Activated B cell treated with CpG ODN at 0.5 μM for 24 hours (primary cell): ENCODE results near the gene RASGRF2. TPM values are rescaled to one million over a fixed set of nuclear protein-coding genes. Genes with fewer than 3 reads are reported as not detected.

Experiments used
- ATAC-seq: fragments of 200-7000 bp; cut with Tn5 transposase; one replicate; pipeline ENCODE4 v1.10.0; 2021; ENCODE audit warnings: low read depth, mild to moderate bottlenecking, moderate library complexity
- CTCF ChIA-PET: fragments of 350-600 bp; sonication (Branson Sonifier 250); formaldehyde crosslinking; loops from one replicate; lab custom pipeline; 2021; ENCODE audit warnings: antibody characterized with exemption; lab: Charles Lee
- POLR2A ChIA-PET: fragments of 350-600 bp; sonication (Branson Sonifier 250); formaldehyde crosslinking; loops from one replicate; lab custom pipeline; 2021; ENCODE audit warnings: antibody characterized with exemption; lab: Charles Lee
- DNase-seq: peaks from one replicate; pipeline ENCODE4 v3.0.0; 2022
- H3K27ac Mint-ChIP-seq: one replicate; pipeline ENCODE4 v1.8.0; 2020; ENCODE audit warnings: mixed read lengths
- H3K27me3 Mint-ChIP-seq: one replicate; pipeline ENCODE4 v1.8.0; 2021; ENCODE audit warnings: mixed read lengths
- H3K36me3 Mint-ChIP-seq: one replicate; pipeline ENCODE4 v1.8.0; 2021; ENCODE audit warnings: low read depth, mixed read lengths
- H3K4me1 Mint-ChIP-seq: one replicate; pipeline ENCODE4 v1.8.0; 2021; ENCODE audit warnings: mixed read lengths
- H3K4me3 Mint-ChIP-seq: one replicate; pipeline ENCODE4 v1.8.0; 2020; ENCODE audit warnings: mild to moderate bottlenecking, mixed read lengths
- H3K9me3 Mint-ChIP-seq: one replicate; pipeline ENCODE4 v1.8.0; 2020; ENCODE audit warnings: mixed read lengths
- intact Hi-C: fragments of 100-400 bp; cut with micrococcal nuclease; formaldehyde crosslinking; loops from one replicate; pipeline ENCODE4 v1.15.1; 2024
- total RNA-seq: library from RNA; stranded (reverse); gene quantifications from 2 replicates; pipeline ENCODE4 v1.2.3, GENCODE V29; 2022
- TF ChIP-seq, protein P1 (sequence below): fragments of 200-600 bp; IDR thresholded peaks from one replicate; pipeline ENCODE4 v1.8.0; 2022; ENCODE audit warnings: antibody characterized with exemption, mild to moderate bottlenecking

The RASGRF2 gene
- total RNA-seq, 1 donor from 2014 or later = 0.64 TPM

DNA sequence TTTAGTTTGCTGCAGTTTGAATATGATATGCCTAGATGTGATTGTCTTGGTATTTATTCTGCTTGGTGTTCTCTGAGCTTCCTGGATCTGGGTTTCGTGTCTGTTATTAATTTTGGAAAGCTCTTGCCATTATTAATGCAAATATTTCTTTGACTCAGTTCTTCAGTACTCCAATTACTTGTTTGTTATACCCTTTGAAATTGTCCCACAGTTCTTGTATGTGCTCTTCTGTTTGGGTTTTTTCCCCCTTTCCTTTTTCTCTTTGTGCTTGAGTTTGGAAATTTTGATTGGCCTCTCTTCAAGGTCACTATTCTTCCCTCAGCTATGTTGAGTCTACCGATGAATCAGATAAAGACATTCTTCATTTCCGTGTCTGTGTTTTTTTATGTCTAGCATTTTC, 176.4 kb downstream of the RASGRF2 start:
- Mint-ChIP-seq H3K36me3 (no peaks in the 10 kb centered on the region), H3K4me3 (no peak overlapping the region), H3K4me1 (no peaks in the 10 kb centered on the region), H3K27me3 (no peaks in the 10 kb centered on the region), H3K27ac (no peak overlapping the region), H3K9me3 (peaks cover 6% of the 10 kb centered on the region)
- ChIA-PET POLR2A (no interaction called here), CTCF (no interaction called here)
- no peak for ATAC-seq
- intact Hi-C loops = no loop called here
- TF ChIP-seq, protein P1, sequence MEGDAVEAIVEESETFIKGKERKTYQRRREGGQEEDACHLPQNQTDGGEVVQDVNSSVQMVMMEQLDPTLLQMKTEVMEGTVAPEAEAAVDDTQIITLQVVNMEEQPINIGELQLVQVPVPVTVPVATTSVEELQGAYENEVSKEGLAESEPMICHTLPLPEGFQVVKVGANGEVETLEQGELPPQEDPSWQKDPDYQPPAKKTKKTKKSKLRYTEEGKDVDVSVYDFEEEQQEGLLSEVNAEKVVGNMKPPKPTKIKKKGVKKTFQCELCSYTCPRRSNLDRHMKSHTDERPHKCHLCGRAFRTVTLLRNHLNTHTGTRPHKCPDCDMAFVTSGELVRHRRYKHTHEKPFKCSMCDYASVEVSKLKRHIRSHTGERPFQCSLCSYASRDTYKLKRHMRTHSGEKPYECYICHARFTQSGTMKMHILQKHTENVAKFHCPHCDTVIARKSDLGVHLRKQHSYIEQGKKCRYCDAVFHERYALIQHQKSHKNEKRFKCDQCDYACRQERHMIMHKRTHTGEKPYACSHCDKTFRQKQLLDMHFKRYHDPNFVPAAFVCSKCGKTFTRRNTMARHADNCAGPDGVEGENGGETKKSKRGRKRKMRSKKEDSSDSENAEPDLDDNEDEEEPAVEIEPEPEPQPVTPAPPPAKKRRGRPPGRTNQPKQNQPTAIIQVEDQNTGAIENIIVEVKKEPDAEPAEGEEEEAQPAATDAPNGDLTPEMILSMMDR = no peak
- no peak for DNase-seq

DNA sequence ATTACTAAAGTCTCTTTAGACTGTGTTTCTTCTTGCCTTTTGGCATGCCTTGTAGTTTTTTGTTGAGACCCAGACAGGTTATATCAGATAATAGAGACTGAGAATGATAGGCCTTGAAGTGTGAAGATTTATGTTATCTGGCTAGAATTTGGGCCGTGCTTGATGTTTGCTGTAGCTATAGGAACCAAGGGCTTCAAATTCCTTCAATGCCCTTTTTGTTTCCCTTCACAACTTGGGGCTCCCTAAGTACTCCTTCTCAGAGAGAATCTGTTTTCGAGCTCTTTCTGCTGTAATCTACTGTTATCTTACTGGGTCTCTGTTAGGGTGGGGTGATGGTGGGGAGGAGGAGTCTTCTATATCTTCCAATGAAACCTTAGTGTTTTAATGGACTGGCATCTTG, 177.7 kb downstream of the RASGRF2 start:
- CTCF ChIA-PET = no interaction called here
- intact Hi-C loops = no loop called here

DNA sequence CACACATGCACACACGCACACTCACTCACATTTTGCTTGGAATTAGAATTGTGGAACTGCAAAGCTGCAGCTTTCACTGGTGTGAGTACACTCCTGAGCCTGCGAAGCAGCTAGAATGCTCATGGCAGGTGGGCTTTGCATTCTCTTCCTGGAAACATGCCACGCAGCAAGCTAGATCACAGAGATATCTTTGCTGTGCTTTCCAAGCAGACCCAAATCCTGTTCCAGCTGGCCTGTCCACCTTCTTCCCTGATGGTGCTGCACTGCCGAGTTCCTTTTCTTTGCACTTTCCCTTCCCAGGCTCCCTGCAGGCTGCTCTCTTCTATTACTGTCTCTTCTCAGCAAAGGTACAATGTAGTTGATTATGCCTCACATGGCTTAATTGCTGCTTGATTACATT, 180.3 kb downstream of the RASGRF2 start:
- Mint-ChIP-seq H3K27me3 (peaks cover 2% of the 10 kb centered on the region), H3K36me3 (no peaks in the 10 kb centered on the region), H3K4me3 (no peak overlapping the region), H3K27ac (no peak overlapping the region), H3K4me1 (no peaks in the 10 kb centered on the region), H3K9me3 (peaks cover 6% of the 10 kb centered on the region)
- ChIA-PET CTCF (no interaction called here), POLR2A (no interaction called here)
- TF ChIP-seq, protein P1 = no peak
- ATAC-seq = no peak
- no peak for DNase-seq
- intact Hi-C loops = no loop called here

More for the DNA sequence above, 177.7 kb downstream of the RASGRF2 start:
- Mint-ChIP-seq H3K9me3 (peaks cover 6% of the 10 kb centered on the region), H3K36me3 (no peaks in the 10 kb centered on the region), H3K27me3 (no peaks in the 10 kb centered on the region), H3K4me1 (no peaks in the 10 kb centered on the region), H3K4me3 (no peak overlapping the region), H3K27ac (no peak overlapping the region)
- no peak for ATAC-seq
- DNase-seq = no peak
- TF ChIP-seq, protein P1 = no peak
- POLR2A ChIA-PET = no interaction called here

DNA sequence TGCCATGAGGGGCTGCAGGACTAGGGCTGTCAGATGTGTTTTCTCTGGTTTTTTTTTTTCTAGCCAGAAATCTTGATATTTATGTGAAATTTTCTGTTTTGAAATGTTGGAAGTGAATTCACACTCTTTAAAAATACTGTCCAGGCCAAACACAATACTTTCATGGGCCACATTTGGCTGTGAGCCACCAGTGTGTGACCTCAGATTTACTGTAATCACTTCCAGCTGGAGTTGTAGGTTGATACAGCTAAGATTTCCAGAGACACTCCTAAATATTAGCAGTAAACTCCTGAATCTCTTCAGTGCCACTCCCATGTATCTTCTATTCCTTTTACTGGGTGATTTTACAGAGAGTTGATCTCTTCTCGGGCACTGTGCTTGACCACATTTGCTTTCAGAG, 180.8 kb downstream of the RASGRF2 start:
- no peaks in the 10 kb centered on the region for H3K4me1 Mint-ChIP-seq
- H3K4me3 Mint-ChIP-seq = no peak overlapping the region
- no peaks in the 10 kb centered on the region for H3K36me3 Mint-ChIP-seq
- no peak for ATAC-seq
- POLR2A ChIA-PET = no interaction called here
- DNase-seq = no peak
- peaks cover 3% of the 10 kb centered on the region for H3K27me3 Mint-ChIP-seq
- intact Hi-C loops = no loop called here
- CTCF ChIA-PET = no interaction called here
- H3K27ac Mint-ChIP-seq = no peak overlapping the region
- TF ChIP-seq, protein P1 = no peak
- H3K9me3 Mint-ChIP-seq = peaks cover 6% of the 10 kb centered on the region

DNA sequence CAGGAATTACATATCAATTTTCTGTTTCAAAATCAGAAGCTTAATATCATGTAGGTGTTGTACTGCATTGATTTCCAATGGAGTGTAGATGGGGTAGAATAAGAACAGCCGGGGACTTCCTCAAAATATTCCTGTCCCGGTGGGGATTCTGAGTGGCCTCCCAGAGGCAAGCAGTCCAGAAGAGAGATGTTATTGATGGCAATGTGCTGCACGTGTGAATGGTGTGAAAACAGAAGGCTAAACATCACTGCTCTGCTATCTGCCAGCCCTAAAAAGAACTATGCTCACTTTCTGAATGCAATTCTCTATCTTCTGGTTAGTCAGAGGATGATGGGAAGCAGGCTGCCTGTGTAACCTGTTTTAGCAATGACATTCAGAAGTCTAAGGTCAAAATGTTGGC, 181.9 kb downstream of the RASGRF2 start:
- TF ChIP-seq, protein P1 = no peak
- Mint-ChIP-seq H3K36me3 (no peaks in the 10 kb centered on the region), H3K27me3 (peaks cover 3% of the 10 kb centered on the region), H3K4me1 (no peaks in the 10 kb centered on the region), H3K27ac (no peak overlapping the region), H3K9me3 (no peaks in the 10 kb centered on the region), H3K4me3 (no peak overlapping the region)
- CTCF ChIA-PET = no interaction called here
- POLR2A ChIA-PET = no interaction called here
- ATAC-seq = no peak
- intact Hi-C loops = no loop called here
- DNase-seq = no peak
